NB4 (cell line): Measurements from ENCODE around the gene MPZL1.

Source experiments
- DNase-seq: peaks from one replicate; pipeline ENCODE4 v3.0.0; 2010; ENCODE audit warnings: low read depth
- H3K4me3 ChIP-seq: one replicate; pipeline ENCODE4 v1.5.1; 2011; ENCODE audit warnings: mild to moderate bottlenecking, low read depth, low read length, moderate library complexity
- MYC ChIP-seq: IDR thresholded peaks from 2 replicates; pipeline ENCODE4 v1.6.1; 2011; ENCODE audit warnings: low read depth, low read length
- POLR2A ChIP-seq: IDR thresholded peaks from 2 replicates; pipeline ENCODE4 v1.6.1; 2011; ENCODE audit warnings: mild to moderate bottlenecking; ENCODE audit not compliant: insufficient read length; ENCODE audit errors: extremely low read depth
- TF ChIP-seq, protein P1 (sequence below): IDR thresholded peaks from 2 replicates; pipeline ENCODE4 v1.6.1; 2011; ENCODE audit warnings: low read depth, low read length
- TF ChIP-seq, protein P2 (sequence below): IDR thresholded peaks from one replicate; pipeline ENCODE4 v1.5.1; 2012; ENCODE audit warnings: low read depth, low read length

MPZL1 gene

DNA sequence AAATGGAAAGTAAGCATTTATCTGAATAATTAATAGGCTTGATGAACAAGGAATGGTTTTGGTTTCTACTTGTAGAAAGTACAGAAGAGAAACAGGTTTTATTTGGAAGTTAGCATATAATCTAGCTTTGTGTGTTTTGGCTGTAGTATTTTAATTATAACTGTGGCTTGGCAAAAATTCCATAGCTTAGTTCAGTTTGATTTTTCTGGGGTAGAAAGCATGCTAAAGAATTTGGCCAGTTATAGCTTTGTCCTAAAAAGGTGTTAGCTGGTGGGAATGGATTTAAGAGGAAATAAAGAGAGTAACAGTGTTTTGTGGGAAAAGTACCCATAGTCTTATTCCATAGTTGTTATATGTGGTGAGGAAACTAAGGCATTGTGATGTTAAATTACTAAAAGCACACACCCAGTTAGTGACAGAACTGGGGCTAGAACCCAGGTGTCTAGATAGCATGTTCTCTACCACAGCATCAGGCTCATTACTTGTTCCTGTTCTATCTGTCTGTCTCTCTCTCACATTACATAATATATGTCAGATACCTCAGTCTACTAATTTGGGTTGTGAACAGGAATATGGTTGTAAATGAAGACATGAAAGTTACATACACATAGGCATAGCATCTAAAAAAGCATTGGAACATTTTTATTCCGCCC is 55.0 kb downstream of the MPZL1 start:
- no peak overlapping the region for H3K4me3 ChIP-seq
- TF ChIP-seq, protein P1, sequence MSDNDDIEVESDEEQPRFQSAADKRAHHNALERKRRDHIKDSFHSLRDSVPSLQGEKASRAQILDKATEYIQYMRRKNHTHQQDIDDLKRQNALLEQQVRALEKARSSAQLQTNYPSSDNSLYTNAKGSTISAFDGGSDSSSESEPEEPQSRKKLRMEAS = no peak
- TF ChIP-seq, protein P2, sequence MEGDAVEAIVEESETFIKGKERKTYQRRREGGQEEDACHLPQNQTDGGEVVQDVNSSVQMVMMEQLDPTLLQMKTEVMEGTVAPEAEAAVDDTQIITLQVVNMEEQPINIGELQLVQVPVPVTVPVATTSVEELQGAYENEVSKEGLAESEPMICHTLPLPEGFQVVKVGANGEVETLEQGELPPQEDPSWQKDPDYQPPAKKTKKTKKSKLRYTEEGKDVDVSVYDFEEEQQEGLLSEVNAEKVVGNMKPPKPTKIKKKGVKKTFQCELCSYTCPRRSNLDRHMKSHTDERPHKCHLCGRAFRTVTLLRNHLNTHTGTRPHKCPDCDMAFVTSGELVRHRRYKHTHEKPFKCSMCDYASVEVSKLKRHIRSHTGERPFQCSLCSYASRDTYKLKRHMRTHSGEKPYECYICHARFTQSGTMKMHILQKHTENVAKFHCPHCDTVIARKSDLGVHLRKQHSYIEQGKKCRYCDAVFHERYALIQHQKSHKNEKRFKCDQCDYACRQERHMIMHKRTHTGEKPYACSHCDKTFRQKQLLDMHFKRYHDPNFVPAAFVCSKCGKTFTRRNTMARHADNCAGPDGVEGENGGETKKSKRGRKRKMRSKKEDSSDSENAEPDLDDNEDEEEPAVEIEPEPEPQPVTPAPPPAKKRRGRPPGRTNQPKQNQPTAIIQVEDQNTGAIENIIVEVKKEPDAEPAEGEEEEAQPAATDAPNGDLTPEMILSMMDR = no peak
- DNase-seq = no peak

DNA sequence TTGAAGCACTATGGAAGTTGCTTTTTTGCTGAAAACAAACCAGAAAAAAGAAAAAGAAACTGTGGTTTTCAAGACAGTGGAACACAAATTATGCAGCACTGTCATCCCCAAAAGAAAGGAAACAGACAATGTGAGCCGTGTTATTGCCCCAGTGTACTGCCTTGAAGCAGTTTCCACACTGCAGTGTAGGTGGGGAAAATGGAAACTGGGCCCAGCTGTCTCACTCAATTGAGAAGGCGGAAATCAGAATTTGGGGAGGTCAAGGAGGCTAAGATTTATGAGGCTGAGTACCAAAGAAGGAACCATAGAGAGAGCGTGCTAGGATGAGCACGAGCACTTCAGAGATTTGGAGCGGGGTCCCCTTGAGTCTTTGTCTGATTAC is 55.5 kb downstream of the MPZL1 start:
- no peak for DNase-seq
- no peak for TF ChIP-seq MYC
- TF ChIP-seq POLR2A = no peak
- TF ChIP-seq, protein P2 = no peak
- TF ChIP-seq, protein P1 = no peak
- no peak overlapping the region for H3K4me3 ChIP-seq

DNA sequence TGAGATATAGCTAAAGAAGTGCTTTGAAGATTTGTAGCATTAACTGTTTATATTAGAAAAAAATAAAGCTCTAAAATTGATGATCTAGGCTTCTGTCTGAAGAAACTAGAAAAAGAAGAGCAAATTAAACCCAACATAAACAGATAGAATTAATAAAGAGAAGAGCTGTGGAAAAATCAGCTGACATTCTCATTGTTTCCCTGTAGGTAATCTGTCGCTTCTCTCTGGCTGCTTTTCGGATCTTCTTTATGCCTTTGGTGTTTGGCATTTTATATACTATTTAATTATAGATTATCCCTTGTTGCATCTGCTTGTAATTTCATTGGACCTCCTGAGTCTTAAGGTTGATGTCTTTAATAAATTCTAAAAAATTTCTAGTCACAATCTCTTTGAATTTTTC is 59.8 kb downstream of the MPZL1 start:
- no peak overlapping the region for H3K4me3 ChIP-seq
- no peak for DNase-seq
- TF ChIP-seq, protein P2 = no peak
- TF ChIP-seq MYC (no peak), POLR2A (no peak)
- TF ChIP-seq, protein P1 = no peak

DNA sequence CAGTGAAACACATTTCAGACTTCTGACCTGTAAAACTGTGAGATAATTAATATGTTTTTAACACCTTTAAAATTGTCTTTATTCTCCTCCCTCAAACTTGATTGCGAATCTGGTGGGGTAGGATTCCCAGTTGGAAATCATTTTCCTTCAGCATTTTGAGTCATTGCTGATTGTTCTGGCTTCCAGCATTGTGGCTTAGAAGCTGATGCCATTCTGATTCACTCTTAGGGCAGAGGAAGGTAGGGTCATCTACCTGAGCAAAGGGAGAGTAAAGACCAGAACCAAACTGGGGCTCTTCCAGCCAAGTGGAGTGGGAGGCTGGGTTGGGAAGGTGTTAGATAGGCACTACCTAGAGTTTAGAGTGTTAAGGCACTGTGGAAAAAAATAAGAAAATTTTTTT is 61.2 kb downstream of the MPZL1 start:
- DNase-seq = no peak
- no peak for TF ChIP-seq POLR2A
- TF ChIP-seq, protein P2 = no peak
- no peak overlapping the region for H3K4me3 ChIP-seq

DNA sequence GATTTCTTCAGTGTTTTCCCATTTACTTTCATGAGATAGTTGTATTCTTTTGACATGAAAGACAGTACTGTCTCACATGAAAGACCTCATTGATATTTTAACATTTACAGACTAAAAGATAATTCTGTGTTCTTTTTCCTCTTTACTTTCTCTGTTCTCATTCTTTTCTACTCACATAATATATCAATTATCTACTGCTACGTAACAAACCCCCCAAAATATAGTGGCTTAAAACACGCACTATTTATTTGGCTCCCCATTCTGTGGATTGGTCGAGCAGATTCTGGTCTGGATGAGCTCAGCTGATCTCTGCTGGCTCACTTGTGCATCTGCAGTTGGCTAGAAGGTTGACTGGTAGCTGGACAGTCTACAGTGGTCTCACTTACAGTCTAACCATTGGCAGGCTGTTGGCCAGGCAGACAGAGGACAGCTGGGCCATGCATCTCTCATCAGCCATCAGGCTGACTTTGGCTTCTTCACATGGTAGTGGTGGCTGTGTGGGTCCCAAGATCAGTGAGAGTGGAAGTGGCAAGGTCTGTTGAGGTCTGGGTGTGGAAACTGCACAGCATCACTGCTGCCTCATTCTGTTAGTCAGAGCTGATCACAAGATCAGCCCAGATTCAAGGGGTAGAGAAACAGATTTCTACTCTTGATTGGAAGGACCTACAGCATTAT is 63.2 kb downstream of the MPZL1 start:
- TF ChIP-seq POLR2A (no peak), MYC (no peak)
- TF ChIP-seq, protein P1 = no peak
- TF ChIP-seq, protein P2 = no peak
- DNase-seq = no peak
- no peak overlapping the region for H3K4me3 ChIP-seq
